IPS-18c (cell line): ENCODE results near the gene EIF2B2.
"Not testable (repeated sequence)": the region's sequence is repeated elsewhere in the genome, so short reads cannot be mapped to it uniquely, and the experiment has no call there.

ENCODE experiments used
- H3K4me3 ChIP-seq: 2 replicates; pipeline ENCODE4 v1.7.0; 2013; ENCODE audit warnings: low read depth, mild to moderate bottlenecking, low read length, moderate library complexity; ENCODE audit not compliant: insufficient read depth
- H3K9me3 ChIP-seq: one replicate; pipeline ENCODE4 v1.6.1; 2013; ENCODE audit warnings: mild to moderate bottlenecking, low read length, moderate library complexity; ENCODE audit not compliant: control insufficient read depth, insufficient read depth

Gene EIF2B2

GRCh38 chr14:74981833-74982232 is 20.9 kb upstream of the EIF2B2 start:
- Histone ChIP-seq H3K9me3 (peaks cover 2% of the 10 kb centered on the region), H3K4me3 (no peak overlapping the region)

GRCh38 chr14:74982661-74983060 is 20.1 kb upstream of the EIF2B2 start:
- Histone ChIP-seq H3K4me3 (no peak overlapping the region), H3K9me3 (peaks cover 2% of the 10 kb centered on the region)

GRCh38 chr14:74983343-74983742 is 19.4 kb upstream of the EIF2B2 start:
- peaks cover 2% of the 10 kb centered on the region for H3K9me3 ChIP-seq
- H3K4me3 ChIP-seq: no peak overlapping the region

- Histone ChIP-seq H3K4me3 (no peak overlapping the region), H3K9me3 (peaks cover under 1% of the 10 kb centered on the region)
Observed at GRCh38 chr14:74984236-74985027, 18.3 kb upstream of the EIF2B2 start.

GRCh38 chr14:74985028-74985310 is 17.8 kb upstream of the EIF2B2 start:
- Histone ChIP-seq H3K4me3 (no peak overlapping the region), H3K9me3 (no peaks in the 10 kb centered on the region)

- Histone ChIP-seq H3K9me3 (no peaks in the 10 kb centered on the region), H3K4me3 (no peak overlapping the region)
Observed at GRCh38 chr14:74985806-74986205, 16.9 kb upstream of the EIF2B2 start.

GRCh38 chr14:74988131-74988530 is 14.6 kb upstream of the EIF2B2 start:
- Histone ChIP-seq H3K9me3 (no peaks in the 10 kb centered on the region), H3K4me3 (no peak overlapping the region)

GRCh38 chr14:74988993-74989392 is 13.7 kb upstream of the EIF2B2 start:
- no peak overlapping the region for H3K4me3 ChIP-seq
- no peaks in the 10 kb centered on the region for H3K9me3 ChIP-seq

- not testable (repeated sequence) for H3K4me3 ChIP-seq, H3K9me3 ChIP-seq
Observed at GRCh38 chr14:74994182-74994581, 8.5 kb upstream of the EIF2B2 start.

GRCh38 chr14:74995781-74996180 is 6.9 kb upstream of the EIF2B2 start:
- H3K9me3 ChIP-seq, H3K4me3 ChIP-seq: not testable (repeated sequence)

- no peak overlapping the region for H3K4me3 ChIP-seq
- peaks cover 2% of the 10 kb centered on the region for H3K9me3 ChIP-seq
Observed at GRCh38 chr14:75001261-75001660, 1.5 kb upstream of the EIF2B2 start.

- Histone ChIP-seq H3K9me3 (no peaks in the 10 kb centered on the region), H3K4me3 (peak overlapping the region; percentile 98)
Observed at GRCh38 chr14:75001899-75002298, 822 bp upstream of the EIF2B2 start.

- Histone ChIP-seq H3K9me3 (no peaks in the 10 kb centered on the region), H3K4me3 (peak overlapping the region; percentile 98)
Observed at GRCh38 chr14:75003250-75004027, 718 bp downstream of the EIF2B2 start.

GRCh38 chr14:75005357-75005756 is 2.6 kb downstream of the EIF2B2 start:
- no peaks in the 10 kb centered on the region for H3K9me3 ChIP-seq
- H3K4me3 ChIP-seq: no peak overlapping the region

- Histone ChIP-seq H3K4me3 (no peak overlapping the region), H3K9me3 (no peaks in the 10 kb centered on the region)
Observed at GRCh38 chr14:75009176-75009575, 6.5 kb downstream of the EIF2B2 start.

GRCh38 chr14:75010472-75011093 is 7.9 kb downstream of the EIF2B2 start:
- H3K4me3 ChIP-seq: no peak overlapping the region
- H3K9me3 ChIP-seq: no peaks in the 10 kb centered on the region

- Histone ChIP-seq H3K9me3 (no peaks in the 10 kb centered on the region), H3K4me3 (no peak overlapping the region)
Observed at GRCh38 chr14:75011356-75011994, 8.8 kb downstream of the EIF2B2 start.

GRCh38 chr14:75013290-75013689 is 10.6 kb downstream of the EIF2B2 start:
- Histone ChIP-seq H3K9me3 (no peaks in the 10 kb centered on the region), H3K4me3 (no peak overlapping the region)
